SKM-1 (cell line): Measurements from ENCODE around the gene PHETA2.
A peak's percentile ranks its signal among the peaks of the same experiment; 100 is the strongest.
"Not testable (repeated sequence)": the region's sequence is repeated elsewhere in the genome, so short reads cannot be mapped to it uniquely, and the experiment has no call there.

ENCODE experiments used
- DNase-seq: peaks from one replicate; lab custom pipeline; 2025; ENCODE audit not compliant: unreplicated experiment; lab: John Stamatoyannopoulos, UW

The PHETA2 gene

GRCh38 chr22:42101199-42101598 is 27.2 kb downstream of the PHETA2 start:
- no peak for DNase-seq

DNA sequence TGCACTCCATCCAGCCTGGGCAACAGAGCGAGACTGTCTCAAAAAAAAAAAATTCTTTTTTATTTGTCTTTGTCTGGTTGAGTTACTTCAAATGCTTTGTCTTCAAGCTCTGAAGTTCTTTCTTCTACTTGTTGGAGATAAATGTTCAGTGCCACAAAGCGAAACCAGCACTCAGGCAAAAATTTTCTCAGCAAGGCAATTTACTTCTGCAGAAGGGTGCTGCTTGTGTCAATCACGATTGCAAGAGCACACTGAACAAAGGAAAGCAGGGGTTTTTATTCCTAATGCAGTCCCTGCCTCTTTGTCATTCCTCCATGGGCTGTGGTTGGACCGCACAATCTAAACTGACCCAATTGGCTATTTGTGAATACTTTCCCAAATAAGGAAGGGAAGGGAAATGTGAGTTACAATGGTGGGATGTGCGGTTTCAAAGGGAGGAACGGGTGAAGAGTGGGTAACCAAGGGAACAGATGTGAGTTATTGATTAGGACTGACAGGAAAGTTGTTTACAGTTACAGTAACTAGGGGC is 30.3 kb downstream of the PHETA2 start:
- not testable (repeated sequence) for DNase-seq

- no peak for DNase-seq
These were observed 34.8 kb downstream of the PHETA2 start for GRCh38 chr22:42108848-42109247.

DNA sequence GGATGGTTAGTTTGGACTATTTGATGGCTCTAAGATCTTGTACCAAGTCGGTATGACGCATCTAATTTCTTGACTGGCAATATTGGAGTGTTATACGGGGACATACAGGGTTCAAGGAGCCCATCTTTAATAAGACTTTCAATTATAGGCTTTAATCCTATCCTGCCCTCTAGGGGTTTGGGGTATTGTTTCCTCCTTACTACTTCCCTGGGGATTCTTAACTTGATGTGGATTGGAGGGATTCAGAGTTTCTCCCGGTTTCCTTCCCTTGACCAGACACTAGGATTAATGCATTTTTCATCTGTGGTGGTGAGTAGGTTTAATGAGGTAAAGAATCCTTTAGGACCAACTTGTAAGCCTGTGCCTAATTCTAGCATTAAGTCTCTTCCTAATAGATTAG is 37.8 kb downstream of the PHETA2 start:
- no peak for DNase-seq

DNA sequence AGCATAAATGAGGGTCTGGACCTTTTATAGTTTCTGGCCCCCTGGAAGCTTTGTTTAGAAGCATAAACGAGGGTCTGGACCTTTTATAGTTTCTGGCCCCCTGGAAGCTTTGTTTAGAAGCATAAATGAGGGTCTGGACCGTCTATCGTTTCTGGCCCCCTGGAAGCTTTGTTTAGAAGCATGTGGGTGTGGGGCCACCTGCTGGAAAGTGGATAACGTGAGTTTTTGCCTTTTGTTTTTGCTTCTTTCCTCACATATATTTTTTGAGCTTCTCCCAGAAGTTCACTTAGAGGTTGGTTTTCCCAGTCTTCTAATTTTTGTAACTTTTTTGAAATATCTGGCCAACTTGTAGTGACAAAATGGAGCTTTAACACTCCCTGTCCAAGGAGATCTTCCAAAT is 38.7 kb downstream of the PHETA2 start:
- DNase-seq = not testable (repeated sequence)

GRCh38 chr22:42114721-42115120 is 40.7 kb downstream of the PHETA2 start:
- peak; percentile 47 for DNase-seq

DNA sequence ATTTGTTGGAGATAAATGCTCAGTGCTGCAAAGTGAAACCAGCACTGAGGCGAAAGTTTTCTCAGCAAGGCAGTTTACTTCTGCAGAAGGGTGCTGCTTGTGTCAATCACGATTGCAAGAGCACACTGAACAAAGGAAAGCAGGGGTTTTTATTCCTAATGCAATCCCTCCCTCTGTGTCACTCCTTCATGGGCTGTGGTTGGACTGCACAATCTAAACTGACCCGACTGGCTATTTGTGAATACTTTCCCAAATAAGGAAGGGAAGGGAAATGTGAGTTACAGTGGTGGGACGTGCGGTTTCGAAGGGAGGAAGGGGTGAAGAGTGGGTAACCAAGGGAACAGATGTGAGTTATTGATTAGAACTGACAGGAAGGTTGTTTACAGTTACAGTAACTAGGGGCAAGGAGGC is 41.4 kb downstream of the PHETA2 start:
- DNase-seq = peak; percentile 96

DNA sequence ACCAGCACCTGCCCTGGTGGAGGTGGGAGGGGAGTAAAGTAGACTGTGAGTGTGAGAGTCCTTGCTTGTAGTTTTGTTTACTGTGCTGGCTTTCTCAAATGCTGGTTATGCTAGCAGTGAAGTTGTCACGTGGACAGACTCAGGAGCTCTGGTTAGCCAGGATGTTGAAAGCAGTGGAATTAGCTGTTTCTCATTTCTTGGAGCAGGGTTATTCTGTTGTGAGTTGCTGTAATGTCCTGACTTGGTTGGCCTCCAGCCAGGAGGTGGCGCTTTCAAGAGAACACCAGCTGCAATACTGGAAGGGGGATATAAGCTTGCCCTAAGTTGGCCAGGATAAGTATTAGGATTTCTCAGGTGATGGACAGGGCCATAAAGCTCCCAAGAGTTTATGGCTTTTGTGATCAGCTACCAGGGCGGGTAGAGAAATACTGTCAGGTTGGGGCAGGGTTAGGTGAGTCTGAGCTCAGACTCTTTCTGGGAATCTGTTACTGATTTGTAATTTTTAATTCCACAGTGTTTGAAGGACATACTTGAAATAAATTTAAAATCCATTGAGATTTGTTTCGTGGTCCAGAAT is 42.9 kb downstream of the PHETA2 start:
- DNase-seq = peak; percentile 63

DNA sequence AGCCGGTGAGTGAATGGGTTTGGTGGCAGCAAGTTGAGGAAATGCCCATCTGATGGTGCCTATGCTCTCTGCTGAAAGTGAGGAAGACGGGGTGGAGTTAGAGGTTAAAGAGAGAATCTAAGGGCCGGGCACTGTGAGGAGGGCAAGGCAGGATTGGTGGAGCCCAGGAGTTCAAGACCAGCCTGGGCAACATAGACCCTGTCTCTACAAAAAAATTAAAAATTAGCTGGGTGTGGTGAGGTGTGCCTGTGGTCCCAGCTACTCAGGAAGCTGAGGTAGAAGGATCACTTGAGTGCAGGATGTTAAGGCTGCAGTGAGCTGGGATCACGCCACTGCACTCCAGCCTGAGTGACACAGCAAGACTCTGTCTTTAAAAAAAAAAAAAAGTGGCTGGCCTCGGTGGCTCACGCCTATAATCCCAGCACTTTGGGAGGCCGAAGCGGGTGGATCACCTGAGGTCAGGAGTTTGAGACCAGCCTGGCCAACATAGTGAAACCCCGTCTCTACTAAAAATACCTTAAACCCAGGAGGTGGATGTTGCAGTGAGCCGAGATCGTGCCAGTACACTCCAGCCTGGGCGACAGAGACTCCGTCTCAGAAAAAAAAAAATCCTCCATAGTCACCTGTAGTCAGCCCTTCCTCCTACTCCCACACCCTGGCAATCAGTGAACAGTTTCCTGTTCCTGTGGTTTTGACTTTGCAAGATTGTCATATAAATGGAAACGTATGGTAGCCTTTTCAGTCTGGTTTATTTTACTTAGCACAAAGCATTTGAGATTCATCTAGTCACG is 46.4 kb downstream of the PHETA2 start:
- DNase-seq = not testable (repeated sequence)

DNA sequence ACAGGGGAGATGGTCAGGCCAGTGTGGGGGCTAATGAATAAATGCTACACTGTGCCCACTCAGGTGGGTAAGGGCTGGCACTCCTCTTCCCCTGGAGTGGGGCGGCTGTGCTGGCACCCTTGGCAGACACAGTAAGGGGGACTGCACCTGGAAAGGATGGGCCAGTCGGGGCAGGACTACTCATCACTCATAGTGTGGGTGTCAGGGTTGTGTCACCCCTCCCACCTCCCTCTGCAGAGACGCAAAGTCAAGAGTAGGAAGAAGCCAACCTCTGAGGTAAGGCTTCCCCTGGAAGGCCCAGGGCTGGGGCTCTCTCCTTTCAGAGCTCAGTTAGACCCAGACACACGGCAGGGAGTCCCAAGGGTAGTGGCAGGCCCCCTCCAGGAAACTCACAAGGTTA is 49.5 kb downstream of the PHETA2 start:
- not testable (repeated sequence) for DNase-seq

GRCh38 chr22:42127606-42128005 is 53.6 kb downstream of the PHETA2 start:
- no peak for DNase-seq

DNA sequence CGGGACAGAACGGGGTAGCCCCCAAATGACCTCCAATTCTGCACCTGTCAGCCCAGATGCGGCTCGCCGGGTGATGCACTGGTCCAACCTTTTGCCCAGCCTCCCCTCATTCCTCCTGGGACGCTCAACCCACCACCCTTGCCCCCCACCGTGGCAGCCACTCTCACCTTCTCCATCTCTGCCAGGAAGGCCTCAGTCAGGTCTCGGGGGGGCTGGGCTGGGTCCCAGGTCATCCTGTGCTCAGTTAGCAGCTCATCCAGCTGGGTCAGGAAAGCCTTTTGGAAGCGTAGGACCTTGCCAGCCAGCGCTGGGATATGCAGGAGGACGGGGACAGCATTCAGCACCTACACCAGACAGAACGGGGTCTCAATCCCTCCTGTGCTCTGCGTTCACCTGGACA is 54.0 kb downstream of the PHETA2 start:
- DNase-seq = not testable (repeated sequence)
